GM12878 (cell line): ENCODE measurements around the gene NTRK3.

ENCODE experiments used
- CHD4 ChIP-seq: fragments of 200-600 bp; sonication (generic); IDR thresholded peaks from 2 replicates; pipeline ENCODE4 v1.6.1; 2016; ENCODE audit warnings: mild to moderate bottlenecking
- POLR2AphosphoS5 ChIP-seq: IDR thresholded peaks from 2 replicates; pipeline ENCODE4 v1.6.1; 2011; ENCODE audit warnings: mild to moderate bottlenecking, low read length, inconsistent platforms
- RAD21 ChIP-seq: IDR thresholded peaks from 2 replicates; pipeline ENCODE4 v1.6.1; 2011; ENCODE audit warnings: mild to moderate bottlenecking, low read depth, low read length, moderate library complexity; ENCODE audit not compliant: insufficient read depth

DNA sequence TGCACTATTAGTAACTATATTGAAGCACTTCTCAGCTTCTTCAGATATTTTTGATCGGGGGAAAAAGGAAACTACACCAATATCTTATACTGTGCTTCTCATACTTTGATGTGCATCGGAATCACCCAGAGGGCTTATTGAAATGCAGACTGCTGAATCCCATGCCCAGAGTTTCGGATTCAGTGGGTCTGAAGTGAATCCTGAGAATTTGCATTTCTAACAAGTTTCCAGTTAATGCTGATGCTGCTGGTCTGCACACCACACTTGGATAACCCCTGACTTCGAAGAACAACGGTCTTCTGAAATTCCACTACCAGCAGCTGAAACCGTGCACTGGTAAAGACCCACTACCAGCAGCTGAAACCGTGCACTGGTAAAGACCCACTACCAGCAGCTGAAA lies 243.9 kb downstream of the NTRK3 start:
- no peak for TF ChIP-seq CHD4
- TF ChIP-seq RAD21 = no peak
- no peak for TF ChIP-seq POLR2AphosphoS5
